Hematopoietic multipotent progenitor cell (in vitro differentiated cells): Measurements from ENCODE around the gene DLG5. TPM values are rescaled to one million over a fixed set of nuclear protein-coding genes. Genes with fewer than 3 reads are reported as not detected.

Experiments
- small RNA-seq: library from RNA; depleted of rRNA; stranded (forward); fragments of <200 nt; gene quantifications from one replicate; pipeline ENCODE3, GENCODE V24; 2012
- total RNA-seq: library from RNA; depleted of rRNA; stranded (reverse); fragments of >200 nt; gene quantifications from one replicate; pipeline ENCODE4 v1.2.3, GENCODE V29; 2012

Gene DLG5
- total RNA-seq, 1 donor: 9.2 TPM

Small RNAs within 50 kb of the gene (small RNA-seq; reads per million reads assigned to genes)
- gene RF00017 (not detected), gene RN7SL284P (not detected), gene RNU6-1266P (not detected)

Other genes starting within 250 kb of the DLG5 start
- 9.7 TPM for gene POLR3A, start 102.8 kb upstream of the DLG5 start, total RNA-seq
- 3,156 TPM for gene RPS24, start 107.1 kb upstream of the DLG5 start, total RNA-seq